ENCODE measurements around the gene DCT.

The DCT gene

GRCh38 chr13:94389604-94390351 is 89.7 kb downstream of the DCT start:
- H4K8ac ChIP-seq (ENCODE audit: low read length), result no peak overlapping the region
- H3K4me1 ChIP-seq (ENCODE audit: control insufficient read depth, insufficient read depth, low read depth, low read length), result no peaks in the 10 kb centered on the region
- no peak overlapping the region for H2BK5ac ChIP-seq (ENCODE audit: low read depth, low read length, poor library complexity, severe bottlenecking)
- no peak overlapping the region for H3K4me3 ChIP-seq (ENCODE audit: insufficient read depth in 1 of 2, low read depth in 1 of 2, low read length in 2 of 2)
- H3K9me3 ChIP-seq (ENCODE audit: control insufficient read depth, low read length), result no peaks in the 10 kb centered on the region
- no peak overlapping the region for H2BK120ac ChIP-seq (ENCODE audit: low read depth, low read length)
- WGBS, result 74% methylated on average over 5 of the region's 7 CpGs
- no peak overlapping the region for H4K91ac ChIP-seq (ENCODE audit: low read length)
- no peak overlapping the region for H2AFZ ChIP-seq (ENCODE audit: low read depth, low read length)
- H2BK15ac ChIP-seq (ENCODE audit: low read depth, poor library complexity, severe bottlenecking), result no peak overlapping the region
- DNase-seq, result peak; percentile 22
- no peak overlapping the region for H2BK12ac ChIP-seq (ENCODE audit: low read length in 2 of 2)
- no peaks in the 10 kb centered on the region for H3K36me3 ChIP-seq (ENCODE audit: control insufficient read depth in 1 of 2, insufficient read depth in 2 of 2, low read depth in 1 of 2, low read length in 2 of 2)
- H3K4ac ChIP-seq (ENCODE audit: low read depth in 1 of 2, low read length in 2 of 2), result no peak overlapping the region
- no peak overlapping the region for H2AK5ac ChIP-seq (ENCODE audit: low read length, severe bottlenecking)
- no peaks in the 10 kb centered on the region for H3K79me1 ChIP-seq (replicated peaks; ENCODE audit: low read length, poor library complexity, severe bottlenecking)
- H3K27me3 ChIP-seq (ENCODE audit: control insufficient read depth in 1 of 2, insufficient read depth in 1 of 2, low read length in 2 of 2), result no peaks in the 10 kb centered on the region
- no peak overlapping the region for H3K18ac ChIP-seq (ENCODE audit: low read depth in 1 of 2, low read length in 2 of 2)
- H3K14ac ChIP-seq (ENCODE audit: low read length in 2 of 2), result no peak overlapping the region
- H3K27ac ChIP-seq (ENCODE audit: low read length, poor library complexity, severe bottlenecking), result no peak overlapping the region
- H3K4me2 ChIP-seq (ENCODE audit: low read length, poor library complexity, severe bottlenecking), result no peak overlapping the region
- H3K23ac ChIP-seq (ENCODE audit: low read length in 2 of 2), result no peak overlapping the region
- no peak overlapping the region for H3K9ac ChIP-seq (ENCODE audit: low read length)

GRCh38 chr13:94387047-94387446 is 92.4 kb downstream of the DCT start:
- Histone ChIP-seq H3K27ac (ENCODE audit: low read length, poor library complexity, severe bottlenecking) (no peak overlapping the region), H3K23ac (ENCODE audit: low read length in 2 of 2) (no peak overlapping the region), H2AK5ac (ENCODE audit: low read length, severe bottlenecking) (no peak overlapping the region), H3K14ac (ENCODE audit: low read length in 2 of 2) (no peak overlapping the region), H3K36me3 (ENCODE audit: control insufficient read depth in 1 of 2, insufficient read depth in 2 of 2, low read depth in 1 of 2, low read length in 2 of 2) (no peaks in the 10 kb centered on the region), H3K9me3 (ENCODE audit: control insufficient read depth, low read length) (no peaks in the 10 kb centered on the region), H3K4me1 (ENCODE audit: control insufficient read depth, insufficient read depth, low read depth, low read length) (no peaks in the 10 kb centered on the region), H2BK5ac (ENCODE audit: low read depth, low read length, poor library complexity, severe bottlenecking) (no peak overlapping the region), H3K18ac (ENCODE audit: low read depth in 1 of 2, low read length in 2 of 2) (peak overlapping the region in 1 of 2 experiments; percentile 5), H2BK12ac (ENCODE audit: low read length in 2 of 2) (no peak overlapping the region), H3K4me2 (ENCODE audit: low read length, poor library complexity, severe bottlenecking) (no peak overlapping the region), H2BK120ac (ENCODE audit: low read depth, low read length) (no peak overlapping the region), H3K4ac (ENCODE audit: low read depth in 1 of 2, low read length in 2 of 2) (no peak overlapping the region), H3K9ac (ENCODE audit: low read length) (no peak overlapping the region), H4K8ac (ENCODE audit: low read length) (no peak overlapping the region), H4K91ac (ENCODE audit: low read length) (no peak overlapping the region), H3K27me3 (ENCODE audit: control insufficient read depth in 1 of 2, insufficient read depth in 1 of 2, low read length in 2 of 2) (no peaks in the 10 kb centered on the region), H3K79me1 (replicated peaks; ENCODE audit: low read length, poor library complexity, severe bottlenecking) (no peaks in the 10 kb centered on the region), H3K4me3 (ENCODE audit: insufficient read depth in 1 of 2, low read depth in 1 of 2, low read length in 2 of 2) (no peak overlapping the region), H2BK15ac (ENCODE audit: low read depth, poor library complexity, severe bottlenecking) (no peak overlapping the region), H2AFZ (ENCODE audit: low read depth, low read length) (no peak overlapping the region)
- no peak for DNase-seq
